ENCODE data around the gene NAALADL2.

DNA sequence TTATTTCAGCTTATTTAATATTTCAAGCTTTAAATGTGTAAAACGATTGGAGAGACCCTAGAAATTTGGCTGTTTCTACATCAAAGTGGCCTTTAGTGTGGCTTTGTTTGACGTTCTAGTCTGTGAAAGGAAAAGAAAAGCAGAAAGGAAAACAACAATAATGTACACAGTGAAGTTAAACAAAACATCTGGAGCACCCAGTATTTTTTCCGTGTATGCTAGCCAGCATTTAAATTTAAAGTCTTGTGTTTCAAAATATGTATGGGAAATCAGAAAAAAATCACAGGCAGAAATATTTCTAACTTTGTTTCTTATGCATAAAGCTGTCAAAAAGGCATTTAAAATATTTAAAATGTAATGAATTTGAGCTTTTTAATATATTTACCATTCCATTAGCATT lies 218.1 kb downstream of the NAALADL2 start:
- TF ChIP-seq CTCF (conservative IDR thresholded peaks at IDR 0.05; ENCODE audit: low read depth, low read length) (no peak), EZH2 (IDR thresholded peaks at IDR 0.05; ENCODE audit: low read length, unreplicated experiment) (no peak)
